Fibroblast of skin of scalp (primary cell): ENCODE data around the gene GPR157.
A peak's percentile ranks its signal among the peaks of the same experiment; 100 is the strongest.
"Not testable (repeated sequence)": the region's sequence is repeated elsewhere in the genome, so short reads cannot be mapped to it uniquely, and the experiment has no call there.

Source experiments
- DNase-seq: peaks from one replicate; pipeline ENCODE4 v3.0.0-alpha.2; 2013

The GPR157 gene

DNA sequence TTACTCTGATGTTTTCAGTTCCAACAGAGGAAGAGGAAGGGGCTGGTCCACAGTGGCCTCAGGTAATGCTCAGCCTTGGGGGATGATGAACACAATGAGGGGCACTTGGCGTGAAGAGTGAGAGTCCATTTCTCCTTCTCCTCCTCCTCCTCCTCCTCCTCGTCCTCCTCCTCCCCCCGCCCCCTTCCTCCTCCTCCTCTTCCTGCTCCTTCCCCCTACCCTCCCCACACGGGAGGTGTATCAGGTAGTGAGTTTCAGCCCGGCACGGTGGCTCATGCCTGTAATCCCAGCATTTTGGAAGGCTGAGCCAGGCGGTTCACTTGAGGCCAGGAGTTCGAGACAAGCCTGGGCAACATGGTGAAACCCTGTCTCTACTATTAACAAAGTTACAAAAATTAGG is 17.3 kb upstream of the GPR157 start:
- no peak for DNase-seq

DNA sequence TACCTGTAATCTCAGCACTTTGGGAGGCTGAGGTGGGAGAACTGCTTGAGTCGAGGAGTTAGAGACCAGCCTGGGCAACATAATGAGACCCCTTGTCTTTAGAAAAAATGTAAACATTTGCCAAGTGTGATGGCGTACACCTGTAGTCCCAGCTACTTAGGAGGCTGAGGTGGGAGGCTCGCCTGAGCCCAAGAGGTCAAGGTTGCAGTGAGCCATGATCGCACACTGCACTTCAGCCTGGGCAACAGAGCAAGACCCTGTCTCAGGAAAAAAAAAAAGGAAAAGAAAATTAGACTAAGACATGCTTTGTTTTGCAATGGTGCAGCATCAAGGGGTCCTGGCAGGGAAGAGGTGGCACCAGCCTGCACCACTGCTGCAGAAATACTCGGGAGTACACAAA is 16.8 kb upstream of the GPR157 start:
- no peak for DNase-seq

DNA sequence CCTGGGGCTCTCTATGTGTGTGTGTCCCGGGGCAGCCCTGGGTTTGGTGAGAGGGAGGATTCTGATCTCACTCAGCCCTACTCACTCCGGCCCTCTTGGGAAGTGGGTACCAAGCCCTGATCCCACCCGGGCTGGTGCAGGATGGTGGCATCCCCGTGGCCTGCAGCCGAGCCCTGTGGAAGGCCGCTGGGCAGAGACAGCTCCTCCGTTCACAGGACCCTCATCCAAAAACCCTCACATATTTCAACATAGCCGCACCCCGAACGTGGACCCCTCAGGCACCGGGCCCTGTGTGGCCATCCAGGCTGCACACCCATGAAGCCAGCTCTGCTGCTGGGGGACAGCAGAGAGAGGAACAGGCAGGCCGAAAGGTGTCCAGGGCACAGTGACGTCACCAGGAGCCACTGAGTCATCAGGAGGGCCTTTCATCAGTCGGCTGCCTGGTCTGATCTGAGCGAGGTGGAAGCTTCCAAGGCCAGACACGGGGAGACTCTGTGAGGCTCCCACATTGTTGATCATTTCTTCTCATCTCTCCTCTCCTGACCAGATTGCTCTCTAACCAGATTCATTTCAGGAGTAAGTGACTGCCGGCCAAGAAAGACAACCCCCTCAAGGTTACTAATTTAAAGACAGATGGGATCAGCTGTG is 16.2 kb upstream of the GPR157 start:
- DNase-seq = no peak

DNA sequence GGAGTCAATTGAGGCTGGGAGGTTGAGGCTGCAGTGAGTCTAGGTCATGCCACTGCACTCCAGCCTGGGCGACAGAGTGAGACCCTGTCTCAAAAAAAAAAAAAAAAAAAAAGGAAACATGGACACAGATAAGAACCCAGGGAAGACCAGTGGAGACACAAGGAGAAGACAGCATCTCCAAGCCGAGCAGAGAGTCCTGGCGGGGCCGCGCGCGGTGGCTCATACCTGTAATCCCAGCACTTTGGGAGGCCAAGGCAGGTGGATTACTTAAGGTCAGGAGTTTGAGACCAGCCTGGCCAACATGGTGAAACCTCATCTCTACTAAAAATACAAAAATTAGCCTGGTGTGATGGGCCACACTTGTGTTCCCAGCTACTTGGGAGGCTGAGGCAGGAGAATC is 15.6 kb upstream of the GPR157 start:
- DNase-seq = not testable (repeated sequence)

DNA sequence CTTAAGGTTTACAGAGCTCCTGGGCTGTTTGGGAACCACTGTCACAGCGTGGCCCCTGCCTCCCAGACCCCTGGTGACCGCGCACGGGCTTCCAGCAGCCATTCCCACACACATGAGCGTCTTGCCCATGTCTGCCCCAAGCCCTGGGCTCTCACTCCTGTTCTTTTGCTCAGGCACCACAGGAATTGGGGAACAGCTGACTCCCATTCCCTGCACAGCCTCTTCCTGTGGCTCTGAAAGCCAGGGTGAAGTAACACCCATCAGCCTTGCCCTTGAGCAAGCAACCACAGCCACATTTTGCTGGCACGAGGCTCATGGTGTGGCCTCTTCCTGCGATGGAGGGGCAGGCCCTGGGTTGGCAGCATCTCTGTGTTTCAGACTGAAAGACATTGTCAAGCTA is 14.3 kb upstream of the GPR157 start:
- DNase-seq = peak; percentile 36

DNA sequence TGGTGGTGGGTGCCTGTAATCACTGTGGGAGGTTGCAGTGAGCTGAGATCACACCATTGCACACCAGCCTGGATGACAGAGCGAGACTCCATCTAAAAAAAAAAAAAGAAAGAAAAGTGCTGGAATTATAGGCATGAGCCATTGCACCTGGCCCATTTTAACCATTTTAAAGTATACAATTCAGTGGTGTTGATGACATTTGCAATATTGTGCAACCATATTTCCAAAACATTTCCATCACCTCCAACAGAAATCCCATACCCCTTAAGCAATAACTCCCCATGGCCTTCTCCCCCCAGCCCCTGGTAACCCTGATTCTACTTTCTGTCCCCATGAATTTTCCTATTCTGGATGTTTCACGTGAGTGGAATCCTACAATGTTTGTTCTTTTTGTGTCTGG is 11.0 kb upstream of the GPR157 start:
- no peak for DNase-seq

DNA sequence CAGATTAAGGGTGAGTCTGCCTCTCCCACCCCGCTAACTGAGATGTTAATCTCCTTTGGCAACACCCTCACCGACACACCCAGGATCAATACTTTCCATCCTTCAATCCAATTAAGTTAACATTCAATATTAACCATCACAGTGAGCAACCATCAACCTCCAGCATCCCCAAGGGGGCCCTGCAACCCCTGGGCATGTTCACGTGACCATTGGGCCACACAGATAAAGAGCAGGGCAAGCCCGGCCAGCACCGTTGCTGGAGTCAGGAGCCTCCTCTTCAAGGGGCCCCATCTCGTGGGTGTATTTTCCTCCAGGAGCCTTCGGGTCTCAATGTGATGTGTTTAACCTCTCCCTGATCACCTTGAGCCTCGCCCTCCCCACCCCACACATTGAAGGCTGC is 8.0 kb upstream of the GPR157 start:
- DNase-seq = no peak

DNA sequence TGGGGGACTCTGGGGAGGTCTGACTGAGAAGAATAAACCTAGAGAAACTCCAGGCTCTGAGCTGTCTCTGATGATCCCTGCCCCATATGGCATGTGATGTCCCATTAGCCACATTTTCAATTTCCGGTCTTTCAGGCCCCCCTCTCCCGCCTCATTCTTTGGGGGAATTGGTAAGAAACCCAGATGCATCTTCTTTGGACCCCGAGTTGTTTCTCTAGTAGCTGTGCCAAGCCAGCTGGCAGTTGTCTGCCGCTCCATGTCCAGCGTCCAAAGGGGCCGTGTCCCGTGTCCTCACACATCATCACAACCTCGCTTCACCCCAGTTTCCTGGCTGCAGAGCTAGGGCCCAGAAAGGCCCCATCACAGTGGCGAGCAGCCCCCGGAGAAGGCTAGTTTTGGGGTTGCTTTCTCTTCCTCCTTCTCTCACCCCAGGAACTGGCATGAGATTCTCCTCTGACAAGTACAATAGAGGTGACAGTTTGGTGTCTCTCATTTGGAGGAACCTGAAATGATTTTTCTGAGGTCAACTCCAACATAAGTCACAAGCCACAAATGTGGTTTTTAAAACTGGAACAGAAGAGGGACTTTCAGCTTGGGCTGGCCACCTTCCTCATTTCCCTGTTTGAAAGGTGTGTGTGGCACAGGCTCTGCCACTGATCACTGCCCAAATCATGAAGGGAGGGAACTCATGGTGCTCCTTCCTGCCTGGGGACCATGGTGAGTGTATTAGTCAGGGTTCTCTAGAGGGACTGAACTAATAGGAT is 6.4 kb upstream of the GPR157 start:
- DNase-seq = no peak

DNA sequence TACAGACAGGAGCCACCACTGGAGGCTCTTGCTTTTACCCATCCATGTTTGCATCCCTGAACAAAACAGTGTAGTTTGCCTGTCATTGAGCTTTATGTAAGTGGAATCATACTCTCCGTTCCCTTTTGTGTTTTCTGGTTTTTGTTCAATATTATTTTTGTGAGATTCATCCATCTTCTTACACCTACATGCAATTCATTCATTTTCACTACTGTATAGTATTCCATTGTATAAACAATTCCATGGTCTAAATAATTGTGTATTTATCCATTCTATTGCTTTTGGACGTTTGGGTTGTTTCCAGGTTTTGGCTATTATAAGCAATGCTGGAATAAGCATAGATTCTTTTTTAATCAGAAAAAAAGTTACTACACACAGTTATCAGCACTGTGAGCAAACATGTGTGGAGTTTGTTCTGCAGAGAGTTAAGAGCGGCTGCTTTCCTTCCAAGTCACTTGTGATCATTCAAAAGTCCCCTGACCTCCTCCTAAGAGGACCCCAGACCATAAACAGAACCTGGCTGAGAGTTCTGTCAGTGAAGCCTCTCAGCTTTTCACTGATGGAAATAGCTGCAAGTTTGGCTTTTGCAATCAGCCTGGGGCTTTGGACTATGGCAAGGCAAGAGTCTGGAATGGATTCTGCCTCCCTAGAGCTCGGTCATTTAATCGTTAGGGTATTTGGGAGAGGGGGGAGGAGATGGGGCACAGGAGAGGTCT is 5.1 kb upstream of the GPR157 start:
- no peak for DNase-seq

DNA sequence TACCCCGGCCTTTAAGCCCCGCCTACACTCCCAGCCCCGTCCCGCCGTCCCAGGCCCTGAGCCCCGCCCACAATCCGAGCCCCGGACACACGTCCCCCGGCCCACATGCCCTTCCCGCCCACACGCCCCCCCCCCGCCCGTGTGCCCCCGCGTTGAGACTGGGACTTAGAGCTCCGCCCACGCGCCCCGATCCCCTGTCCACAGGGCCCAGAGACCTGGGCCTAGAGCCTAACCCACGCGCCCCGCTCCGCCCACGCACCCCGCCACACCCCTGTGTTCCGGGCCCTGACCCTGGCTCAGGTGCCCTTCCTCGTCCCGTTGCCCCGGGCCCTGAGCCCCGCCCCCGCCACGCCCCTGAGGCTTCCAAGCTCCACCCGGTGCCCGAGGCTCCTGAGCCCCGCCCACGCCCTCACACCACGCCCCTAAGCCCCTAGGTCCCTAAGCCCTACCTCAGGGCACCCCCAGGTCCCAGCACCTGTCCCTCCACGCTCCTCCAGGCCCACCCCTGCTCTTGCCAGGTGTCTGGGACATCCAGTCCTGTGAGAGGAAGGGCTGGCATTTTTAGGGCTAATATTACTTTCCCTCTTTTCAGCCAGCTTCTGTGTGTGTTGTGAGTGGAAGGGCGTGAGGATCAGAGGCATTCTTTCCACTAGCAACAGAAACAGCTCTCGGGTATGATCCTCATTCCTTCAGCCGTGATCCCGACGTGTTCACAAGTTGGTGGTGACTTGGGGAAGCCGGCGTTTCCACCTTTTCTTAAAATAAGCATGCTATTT is 552 bp upstream of the GPR157 start:
- DNase-seq = peak; percentile 48

DNA sequence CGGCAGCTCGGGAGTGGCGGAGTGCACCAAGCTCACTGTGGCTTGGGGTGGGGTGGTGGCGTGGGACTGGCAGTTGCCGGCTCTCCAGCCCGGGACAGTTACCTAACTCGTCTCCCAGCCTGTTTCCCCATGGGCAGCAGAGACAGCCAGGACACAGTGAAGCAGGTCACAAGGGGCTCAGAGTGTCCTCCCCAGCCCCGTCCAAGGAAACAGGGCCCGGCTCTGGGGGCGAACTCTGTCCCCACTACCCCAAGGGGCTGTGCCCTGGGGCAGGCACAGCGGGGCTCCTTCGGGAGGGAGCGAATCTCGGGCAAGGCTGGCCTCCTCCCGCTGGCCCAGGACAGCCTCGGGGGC is 759 bp downstream of the GPR157 start:
- DNase-seq = no peak

DNA sequence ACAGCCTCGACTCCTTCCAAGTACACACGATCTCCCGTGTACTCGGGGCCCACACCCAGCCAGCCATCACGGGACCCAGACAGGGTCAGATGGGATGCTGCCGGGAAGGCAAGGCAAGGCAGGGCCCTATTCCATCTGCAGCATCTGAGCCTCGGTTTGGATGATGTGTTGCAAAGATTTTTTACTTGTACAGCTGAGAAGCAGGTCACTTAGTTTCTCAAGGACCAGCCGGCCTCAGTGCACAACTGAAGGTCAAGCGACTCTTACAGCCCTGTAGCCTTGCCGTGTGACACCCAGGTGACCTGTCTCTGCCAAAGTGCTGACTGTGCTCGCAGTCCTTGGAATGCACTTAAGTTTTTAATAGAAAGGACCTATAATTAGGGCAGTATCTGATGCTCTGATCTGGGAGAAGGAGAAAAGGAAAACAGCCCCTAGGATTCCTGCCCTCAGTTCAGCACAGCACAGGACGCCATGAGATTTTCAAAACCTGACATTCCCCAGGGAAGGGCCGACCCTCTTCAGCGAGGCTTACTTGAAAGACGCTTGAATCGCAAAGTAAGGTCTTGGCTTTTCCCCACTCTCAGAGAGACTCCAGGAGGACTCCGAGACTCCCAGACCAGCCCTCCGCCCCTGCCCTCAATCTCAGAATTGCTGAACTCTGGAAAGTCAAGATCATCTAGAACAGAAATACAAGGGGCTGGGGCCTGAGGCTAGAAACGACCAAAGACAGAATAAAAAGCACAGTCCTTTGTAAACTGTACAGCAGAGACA is 1.3 kb downstream of the GPR157 start:
- DNase-seq = no peak

DNA sequence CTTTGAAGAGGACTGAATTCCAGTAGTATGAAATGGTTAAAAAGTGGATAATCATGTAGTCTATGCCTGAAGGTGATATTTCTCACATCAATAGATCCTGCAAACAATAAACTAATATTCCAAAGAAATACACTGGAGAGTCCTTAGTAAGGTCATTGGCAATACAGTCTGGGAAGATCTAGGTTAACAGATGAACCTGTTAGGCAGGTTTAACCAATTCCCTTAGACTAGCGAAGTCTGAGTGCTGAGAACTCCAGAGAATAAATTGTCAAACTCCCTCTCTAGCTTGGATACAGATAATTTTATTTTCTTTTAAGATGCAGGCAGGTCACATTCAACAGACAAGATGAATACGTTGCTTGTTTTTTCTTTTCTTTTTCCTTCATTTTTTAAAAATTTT is 2.4 kb downstream of the GPR157 start:
- DNase-seq = no peak

DNA sequence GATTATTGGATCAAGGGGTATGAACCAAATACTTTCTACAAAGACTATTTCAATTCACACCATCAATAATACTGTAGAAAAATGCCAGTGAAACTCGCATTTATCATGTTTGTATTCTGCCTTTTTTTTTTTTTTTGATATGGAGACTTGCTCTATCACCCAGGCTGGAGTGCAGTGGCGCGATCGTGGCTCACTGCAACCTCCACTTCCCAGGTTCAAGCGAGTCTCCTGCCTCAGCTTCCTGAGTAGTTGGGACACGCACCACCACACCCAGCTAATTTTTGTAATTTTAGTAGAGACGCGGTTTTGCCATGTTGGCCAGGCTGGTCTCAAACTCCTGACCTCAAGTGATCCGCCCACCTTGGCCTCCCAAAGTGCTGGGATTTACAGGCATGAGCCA is 3.1 kb downstream of the GPR157 start:
- not testable (repeated sequence) for DNase-seq

DNA sequence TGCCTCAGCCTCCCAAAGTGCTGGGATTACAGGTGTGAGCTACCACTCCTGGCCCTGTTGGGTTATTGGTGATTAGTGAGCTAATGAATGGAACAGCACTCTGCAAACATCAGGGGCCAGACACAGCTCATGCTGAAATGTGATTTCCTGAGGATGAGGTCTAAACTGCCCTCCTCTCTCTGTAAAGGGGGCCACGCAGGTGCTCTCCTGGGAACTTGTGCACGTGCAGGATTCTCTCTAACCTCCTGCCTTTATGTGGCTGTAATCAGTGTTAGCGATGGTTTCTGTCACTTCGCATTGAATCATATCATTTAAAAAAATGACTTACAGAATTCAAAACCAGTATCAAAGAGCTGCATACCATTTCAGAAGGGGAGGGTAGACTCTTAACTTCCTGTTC is 3.6 kb downstream of the GPR157 start:
- no peak for DNase-seq

DNA sequence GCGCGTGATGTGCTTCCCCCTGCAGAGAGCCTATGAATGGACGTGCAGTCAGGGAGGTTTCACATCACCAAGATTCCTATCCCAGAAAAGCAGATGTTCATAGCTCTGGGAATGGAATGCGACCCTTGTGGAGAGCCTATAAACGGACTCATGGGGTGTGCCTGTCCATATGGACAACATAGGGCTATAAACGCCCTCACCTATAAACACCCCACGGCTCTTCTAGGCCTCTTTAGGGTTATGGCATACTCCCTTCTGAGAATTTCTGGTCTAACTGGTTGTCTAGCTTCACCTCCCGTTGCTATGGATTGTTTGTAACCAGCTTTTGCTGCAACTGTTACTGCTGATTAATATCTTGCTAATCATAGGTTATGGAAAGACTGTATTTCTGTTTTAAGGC is 4.5 kb downstream of the GPR157 start:
- not testable (repeated sequence) for DNase-seq

DNA sequence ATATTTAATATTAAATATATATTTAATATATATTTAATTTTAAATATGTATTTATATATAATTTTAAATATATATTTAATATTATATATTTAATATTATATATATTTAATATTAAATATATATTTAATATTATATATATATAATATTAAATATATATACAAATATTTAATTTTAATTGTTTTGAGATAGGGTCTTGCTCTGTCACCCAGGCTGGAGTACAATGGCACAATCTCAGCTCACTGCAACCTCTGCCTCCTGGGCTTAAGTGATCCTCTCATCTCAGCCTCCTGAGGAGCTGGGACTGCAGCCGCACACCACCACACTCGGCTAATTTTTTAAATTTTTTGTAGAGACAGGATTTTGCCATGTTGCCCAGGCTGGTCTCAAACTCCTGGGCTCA is 5.2 kb downstream of the GPR157 start:
- DNase-seq = not testable (repeated sequence)

DNA sequence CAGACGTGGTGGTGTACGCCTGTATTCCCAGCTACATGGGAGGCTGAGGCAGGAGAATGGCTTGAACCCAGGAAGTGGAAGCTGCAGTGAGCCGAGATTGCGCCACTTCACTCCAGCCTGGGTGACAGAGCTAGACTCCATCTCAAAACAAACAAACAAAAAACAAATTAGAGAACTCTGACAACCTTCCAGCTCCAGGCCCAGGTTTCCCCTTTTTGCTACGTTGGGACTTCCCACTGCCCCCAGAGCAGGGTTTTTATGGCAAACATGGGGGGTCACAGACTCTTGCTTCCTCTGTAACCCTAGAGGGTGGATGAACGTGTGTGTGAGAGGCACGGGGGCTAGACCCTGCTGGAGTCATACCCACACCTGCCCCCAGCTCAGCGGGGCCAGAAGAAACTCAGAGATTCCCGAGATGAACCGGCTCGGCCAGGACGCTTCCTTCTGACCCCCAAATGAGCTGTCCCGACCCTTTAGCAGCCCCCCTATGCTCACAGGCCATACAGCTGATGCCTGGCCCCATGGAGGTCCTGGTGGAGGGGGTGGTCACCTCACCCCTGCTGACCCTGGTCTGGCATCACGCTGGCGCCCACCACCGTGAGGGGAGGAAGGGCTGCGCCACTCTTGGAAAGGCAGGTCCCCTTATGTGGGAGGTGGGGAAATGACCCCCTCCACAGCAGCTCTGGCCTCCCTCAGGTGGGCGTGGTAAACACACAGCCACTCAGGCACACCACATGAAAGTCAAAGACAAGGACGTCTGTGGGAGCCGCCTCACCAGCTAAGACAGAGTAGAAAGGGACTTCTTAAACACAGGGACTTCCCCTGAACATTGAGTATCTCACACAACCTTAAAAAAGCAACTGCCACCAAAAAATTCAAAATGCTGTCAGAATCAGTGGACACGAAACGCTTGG is 7.1 kb downstream of the GPR157 start:
- DNase-seq = no peak

DNA sequence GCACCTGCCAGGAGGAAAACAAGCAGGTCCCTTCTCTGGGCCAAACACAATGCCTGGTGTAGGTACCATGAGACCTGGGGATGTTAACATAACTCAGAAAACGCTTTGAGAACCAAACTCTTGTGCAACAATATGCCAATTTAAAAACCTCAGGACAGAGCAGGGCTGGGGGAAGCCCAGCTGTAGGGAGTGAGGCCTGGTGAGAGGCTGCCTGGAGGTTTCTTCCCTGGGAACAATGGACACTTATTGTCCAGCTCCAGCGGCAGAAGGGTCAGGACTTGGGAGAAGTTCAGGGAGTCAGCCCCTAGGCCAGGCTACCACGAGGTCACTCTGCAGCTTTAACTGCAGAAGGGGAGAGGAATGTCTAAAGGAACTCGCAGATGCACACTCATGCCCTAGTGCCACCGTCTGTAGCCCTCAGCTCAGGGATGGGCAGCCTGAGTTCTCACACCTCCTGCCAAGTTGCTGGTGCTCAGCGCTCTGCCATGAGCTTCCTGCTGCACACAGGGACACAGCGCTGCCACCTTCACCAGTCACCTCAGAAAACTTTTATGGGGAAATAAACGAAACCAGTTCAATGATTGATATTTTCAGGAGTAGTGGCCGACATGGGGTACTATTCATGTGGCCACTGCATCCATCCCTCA is 8.5 kb downstream of the GPR157 start:
- DNase-seq = no peak

DNA sequence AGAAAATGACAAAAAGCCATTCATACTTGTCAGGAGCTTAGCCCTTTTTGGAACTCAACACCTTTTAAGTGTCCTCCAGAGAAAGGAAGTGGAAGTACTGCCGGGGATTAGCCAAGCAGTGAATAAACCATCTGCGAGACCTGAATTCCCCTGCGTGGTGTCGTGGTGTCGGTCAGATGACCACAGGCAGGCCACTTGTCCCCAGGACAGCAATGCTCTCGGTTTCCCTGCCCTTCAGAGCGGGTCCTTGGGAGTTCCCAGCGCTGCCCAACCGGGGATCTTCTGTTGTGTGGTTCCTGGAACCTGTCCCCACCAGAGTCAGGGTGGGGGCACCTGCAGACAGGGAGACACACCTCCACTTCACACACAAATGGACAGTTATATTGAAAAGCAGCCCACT is 9.2 kb downstream of the GPR157 start:
- DNase-seq = no peak

DNA sequence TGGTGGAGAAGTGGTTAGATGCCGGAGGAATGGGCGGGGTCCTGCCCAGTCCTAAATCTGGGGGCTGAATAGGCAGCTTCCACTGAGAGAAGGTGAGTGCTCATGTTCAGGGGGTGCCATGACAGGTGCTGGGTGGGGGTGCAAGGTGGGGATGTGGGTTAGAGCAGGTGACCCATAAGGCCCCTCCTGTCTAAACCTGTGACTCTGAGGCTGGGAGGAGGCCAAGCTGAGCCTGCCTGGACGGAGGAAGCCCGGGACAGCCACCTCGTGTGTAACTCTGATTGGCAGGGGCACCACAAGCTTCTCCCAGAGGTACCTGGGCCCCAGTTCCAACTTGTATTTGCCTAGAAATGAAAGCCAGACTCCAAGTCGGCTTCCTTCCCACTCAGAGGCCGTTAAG is 10.7 kb downstream of the GPR157 start:
- no peak for DNase-seq
